Epithelial cell of esophagus (primary cell): ENCODE measurements around the gene PRDM16.

ENCODE experiments used
- DNase-seq: peaks from one replicate; pipeline ENCODE4 v3.0.0; 2010; ENCODE audit warnings: low read depth
- H3K4me3 ChIP-seq: 2 replicates; pipeline ENCODE4 v1.5.1; 2011; ENCODE audit warnings: mild to moderate bottlenecking, low read length, control low read depth
- TF ChIP-seq, protein P1 (sequence below): IDR thresholded peaks from 2 replicates; pipeline ENCODE4 v1.5.1; 2011; ENCODE audit warnings: low read depth, mild to moderate bottlenecking, low read length, control low read depth, inconsistent platforms; ENCODE audit not compliant: insufficient read depth; ENCODE audit errors: missing control alignments

The PRDM16 gene

DNA sequence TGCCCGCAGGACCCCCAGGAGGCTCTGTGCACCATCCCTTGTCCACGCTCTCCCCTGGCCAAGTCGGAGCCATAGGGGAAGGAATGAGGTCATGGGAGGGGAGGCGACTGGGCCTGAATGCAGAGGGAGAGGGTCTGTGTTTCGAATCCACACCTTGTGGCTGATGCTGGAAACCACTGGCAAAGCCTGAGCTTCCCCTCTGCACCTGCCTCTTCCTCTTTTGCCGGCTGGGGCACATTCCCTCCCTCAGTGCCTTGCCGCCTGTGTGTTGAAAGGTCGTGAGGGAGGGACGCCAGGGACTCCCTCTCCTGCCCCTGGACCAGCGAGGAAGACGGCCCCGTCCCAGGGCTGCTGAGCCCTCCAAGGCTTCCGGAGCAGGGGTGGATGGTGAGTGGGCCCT, 27.3 kb downstream of the PRDM16 start:
- DNase-seq: no peak
- no peak overlapping the region for H3K4me3 ChIP-seq
- TF ChIP-seq, protein P1, sequence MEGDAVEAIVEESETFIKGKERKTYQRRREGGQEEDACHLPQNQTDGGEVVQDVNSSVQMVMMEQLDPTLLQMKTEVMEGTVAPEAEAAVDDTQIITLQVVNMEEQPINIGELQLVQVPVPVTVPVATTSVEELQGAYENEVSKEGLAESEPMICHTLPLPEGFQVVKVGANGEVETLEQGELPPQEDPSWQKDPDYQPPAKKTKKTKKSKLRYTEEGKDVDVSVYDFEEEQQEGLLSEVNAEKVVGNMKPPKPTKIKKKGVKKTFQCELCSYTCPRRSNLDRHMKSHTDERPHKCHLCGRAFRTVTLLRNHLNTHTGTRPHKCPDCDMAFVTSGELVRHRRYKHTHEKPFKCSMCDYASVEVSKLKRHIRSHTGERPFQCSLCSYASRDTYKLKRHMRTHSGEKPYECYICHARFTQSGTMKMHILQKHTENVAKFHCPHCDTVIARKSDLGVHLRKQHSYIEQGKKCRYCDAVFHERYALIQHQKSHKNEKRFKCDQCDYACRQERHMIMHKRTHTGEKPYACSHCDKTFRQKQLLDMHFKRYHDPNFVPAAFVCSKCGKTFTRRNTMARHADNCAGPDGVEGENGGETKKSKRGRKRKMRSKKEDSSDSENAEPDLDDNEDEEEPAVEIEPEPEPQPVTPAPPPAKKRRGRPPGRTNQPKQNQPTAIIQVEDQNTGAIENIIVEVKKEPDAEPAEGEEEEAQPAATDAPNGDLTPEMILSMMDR: no peak

GRCh38 chr1:3097231-3097630, 28.2 kb downstream of the PRDM16 start:
- TF ChIP-seq, protein P1: no peak
- DNase-seq: no peak
- H3K4me3 ChIP-seq: no peak overlapping the region

GRCh38 chr1:3097861-3098260, 28.9 kb downstream of the PRDM16 start:
- DNase-seq: no peak
- no peak overlapping the region for H3K4me3 ChIP-seq
- TF ChIP-seq, protein P1: no peak

GRCh38 chr1:3099861-3100260, 30.9 kb downstream of the PRDM16 start:
- no peak for DNase-seq
- H3K4me3 ChIP-seq: no peak overlapping the region
- TF ChIP-seq, protein P1: no peak

DNA sequence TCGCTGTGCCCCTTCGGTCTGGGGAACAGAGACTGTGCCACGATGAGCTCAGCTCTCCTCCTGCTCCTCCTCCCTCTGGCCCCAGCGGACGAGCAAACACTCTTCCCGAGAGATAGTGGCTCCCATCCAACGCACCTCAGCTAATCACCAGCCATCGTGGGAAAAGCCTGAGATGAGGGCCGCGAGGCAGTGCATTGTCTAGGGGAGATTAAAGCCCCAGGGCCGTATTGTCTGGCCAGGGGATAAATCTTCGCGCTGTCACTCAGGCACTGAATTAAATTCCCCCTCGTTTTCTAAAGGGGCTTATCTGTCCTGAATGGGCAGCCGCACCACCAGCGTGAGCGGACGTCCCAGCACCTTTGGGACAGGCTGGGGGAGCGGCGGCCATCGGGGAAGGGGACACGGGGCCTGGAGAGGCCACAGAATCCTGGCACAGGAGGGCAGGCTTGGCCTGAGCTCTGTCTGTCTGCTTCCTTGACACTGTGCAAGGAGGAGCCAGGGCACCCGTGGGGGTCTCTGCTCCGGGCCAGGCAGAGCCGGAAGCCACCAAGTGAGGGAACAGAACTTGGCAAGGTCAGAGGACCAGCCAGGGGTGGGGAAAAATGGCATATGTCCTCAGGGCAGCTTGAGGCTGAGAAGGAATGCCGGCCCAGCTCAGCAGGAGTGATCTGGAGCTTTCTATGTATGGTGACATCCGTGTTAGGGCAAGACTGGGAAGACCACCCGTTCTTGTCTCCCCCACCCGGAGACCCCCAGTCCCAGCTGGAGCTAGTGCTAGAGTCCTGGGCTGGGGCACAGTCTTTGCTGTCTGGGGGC, 32.3 kb downstream of the PRDM16 start:
- no peak for DNase-seq
- TF ChIP-seq, protein P1: no peak
- no peak overlapping the region for H3K4me3 ChIP-seq

GRCh38 chr1:3102641-3103040, 33.6 kb downstream of the PRDM16 start:
- TF ChIP-seq, protein P1: no peak
- DNase-seq: no peak
- H3K4me3 ChIP-seq: no peak overlapping the region
